Stimulated activated CD8-positive, alpha-beta memory T cell treated with anti-CD3 and anti-CD28 coated beads, Interleukin-7, amount 100 ng/mL, for 24 hours (primary cell): Measurements from ENCODE around the gene NCBP2L.
A peak's percentile ranks its signal among the peaks of the same experiment; 100 is the strongest.

ENCODE experiments used
- DNase-seq: peaks from one replicate; pipeline ENCODE4 v3.0.0-alpha.2; 2020; ENCODE audit warnings: low read depth

Gene NCBP2L

GRCh38 chrX:107752714-107753113, 24.8 kb upstream of the NCBP2L start:
- DNase-seq = no peak

GRCh38 chrX:107753187-107753586, 24.3 kb upstream of the NCBP2L start:
- no peak for DNase-seq

- DNase-seq = no peak
Observed at GRCh38 chrX:107755721-107756120, 21.8 kb upstream of the NCBP2L start.

- no peak for DNase-seq
Observed at GRCh38 chrX:107758231-107758766, 19.2 kb upstream of the NCBP2L start.

- DNase-seq = no peak
Observed at GRCh38 chrX:107760304-107761077, 17.0 kb upstream of the NCBP2L start.

GRCh38 chrX:107763647-107764046, 13.9 kb upstream of the NCBP2L start:
- DNase-seq = no peak

- no peak for DNase-seq
Observed at GRCh38 chrX:107764845-107765608, 12.5 kb upstream of the NCBP2L start.

- no peak for DNase-seq
Observed at GRCh38 chrX:107766470-107767150, 10.9 kb upstream of the NCBP2L start.

GRCh38 chrX:107768051-107768450, 9.5 kb upstream of the NCBP2L start:
- DNase-seq = no peak

GRCh38 chrX:107769581-107770317, 7.8 kb upstream of the NCBP2L start:
- no peak for DNase-seq

- no peak for DNase-seq
Observed at GRCh38 chrX:107773206-107773605, 4.3 kb upstream of the NCBP2L start.

- DNase-seq = no peak
Observed at GRCh38 chrX:107773906-107774435, 3.6 kb upstream of the NCBP2L start.

GRCh38 chrX:107775000-107775733, 2.4 kb upstream of the NCBP2L start:
- DNase-seq = no peak

GRCh38 chrX:107775734-107776511, 1.6 kb upstream of the NCBP2L start, which contains the start of gene TSC22D3:
TSS of gene TSC22D3 (minus strand) at chrX:107775787. CDS start at chrX:107775419, 368 bp downstream.
- DNase-seq = no peak

GRCh38 chrX:107776649-107777535, 641 bp upstream of the NCBP2L start:
- DNase-seq = peak; percentile 26

- DNase-seq = no peak
Observed at GRCh38 chrX:107780525-107780924, 3.0 kb downstream of the NCBP2L start.

- DNase-seq = no peak
Observed at GRCh38 chrX:107787827-107788226, 10.3 kb downstream of the NCBP2L start.

GRCh38 chrX:107804427-107804826, 26.9 kb downstream of the NCBP2L start:
- no peak for DNase-seq

GRCh38 chrX:107805179-107805578, 27.6 kb downstream of the NCBP2L start:
- no peak for DNase-seq
